ENCODE data around the gene IQGAP2.

IQGAP2 gene

DNA sequence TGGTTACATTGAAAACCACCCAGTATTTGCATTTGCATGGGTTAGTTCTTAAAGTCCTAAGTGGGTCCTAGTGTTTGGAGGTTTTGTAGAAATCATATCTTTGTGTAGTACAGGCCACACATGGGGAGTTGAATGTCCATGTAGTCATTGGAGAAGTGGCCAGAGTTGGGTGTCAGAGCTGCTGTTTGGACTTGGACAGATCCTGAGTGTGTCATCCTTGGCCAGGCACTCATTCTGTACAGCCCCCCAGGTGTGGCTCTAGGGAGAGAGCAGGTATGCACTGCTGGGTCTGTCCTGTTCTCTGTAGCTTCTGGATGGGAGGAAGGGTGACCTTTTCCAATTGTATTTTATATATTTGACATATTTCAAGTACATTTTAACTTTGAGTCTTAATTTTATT lies 82.4 kb downstream of the IQGAP2 start:
- Histone ChIP-seq H3K9me3 (ENCODE audit: insufficient read depth, low read depth, low read length) (no peaks in the 10 kb centered on the region), H3K27me3 (ENCODE audit: insufficient read depth, low read length) (no peaks in the 10 kb centered on the region), H3K36me3 (ENCODE audit: insufficient read depth, low read depth, low read length) (no peaks in the 10 kb centered on the region), H3K4me3 (ENCODE audit: low read length) (no peak overlapping the region), H3K4me1 (ENCODE audit: insufficient read depth, low read length) (peaks cover 57% of the 10 kb centered on the region), H3K9ac (ENCODE audit: low read depth, low read length) (no peak overlapping the region), H3K27ac (ENCODE audit: low read length) (no peak overlapping the region)

GRCh38 chr5:76487386-76487785 lies 84.3 kb downstream of the IQGAP2 start:
- Histone ChIP-seq H3K27me3 (ENCODE audit: insufficient read depth, low read length) (no peaks in the 10 kb centered on the region), H3K9ac (ENCODE audit: low read depth, low read length) (no peak overlapping the region), H3K36me3 (ENCODE audit: insufficient read depth, low read depth, low read length) (no peaks in the 10 kb centered on the region), H3K9me3 (ENCODE audit: insufficient read depth, low read depth, low read length) (no peaks in the 10 kb centered on the region), H3K4me1 (ENCODE audit: insufficient read depth, low read length) (peaks cover 62% of the 10 kb centered on the region), H3K27ac (ENCODE audit: low read length) (no peak overlapping the region), H3K4me3 (ENCODE audit: low read length) (no peak overlapping the region)

- H3K27me3 ChIP-seq (ENCODE audit: insufficient read depth, low read length): no peaks in the 10 kb centered on the region
- no peaks in the 10 kb centered on the region for H3K9me3 ChIP-seq (ENCODE audit: insufficient read depth, low read depth, low read length)
- H3K27ac ChIP-seq (ENCODE audit: low read length): no peak overlapping the region
- H3K4me1 ChIP-seq (ENCODE audit: insufficient read depth, low read length): peaks cover 65% of the 10 kb centered on the region
- no peak overlapping the region for H3K9ac ChIP-seq (ENCODE audit: low read depth, low read length)
- H3K36me3 ChIP-seq (ENCODE audit: insufficient read depth, low read depth, low read length): no peaks in the 10 kb centered on the region
- H3K4me3 ChIP-seq (ENCODE audit: low read length): no peak overlapping the region
Measured at GRCh38 chr5:76487821-76488220, 84.7 kb downstream of the IQGAP2 start.

DNA sequence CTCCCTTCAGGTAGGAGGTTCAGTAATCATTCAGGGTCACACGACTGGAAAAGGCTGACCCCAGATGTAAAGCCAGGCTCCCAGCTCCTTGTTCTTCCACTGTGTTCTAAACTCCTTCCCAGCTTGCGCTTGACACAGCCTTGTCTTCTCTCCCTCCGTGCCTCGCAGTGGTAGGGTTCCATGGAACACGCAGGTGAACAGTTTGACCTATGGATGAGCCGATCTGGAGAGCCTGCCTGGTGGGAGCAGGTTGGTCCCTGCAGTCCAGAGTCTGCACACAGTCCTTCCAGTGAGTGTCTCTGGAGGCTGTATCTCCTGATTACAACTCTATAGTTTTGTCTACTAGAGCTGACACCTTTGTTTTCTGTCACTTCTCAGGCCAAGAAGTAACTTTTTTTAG lies 85.9 kb downstream of the IQGAP2 start:
- no peak overlapping the region for H3K4me3 ChIP-seq (ENCODE audit: low read length)
- H3K9ac ChIP-seq (ENCODE audit: low read depth, low read length): peak overlapping the region; percentile 10; the same call in 1 of the 2 replicates
- H3K9me3 ChIP-seq (ENCODE audit: insufficient read depth, low read depth, low read length): no peaks in the 10 kb centered on the region
- H3K36me3 ChIP-seq (ENCODE audit: insufficient read depth, low read depth, low read length): no peaks in the 10 kb centered on the region
- H3K4me1 ChIP-seq (ENCODE audit: insufficient read depth, low read length): peaks cover 58% of the 10 kb centered on the region
- peak overlapping the region; percentile 54 for H3K27ac ChIP-seq (ENCODE audit: low read length)
- no peaks in the 10 kb centered on the region for H3K27me3 ChIP-seq (ENCODE audit: insufficient read depth, low read length)

- Histone ChIP-seq H3K4me3 (ENCODE audit: low read length) (peak overlapping the region; percentile 53), H3K27ac (ENCODE audit: low read length) (peak overlapping the region; percentile 54), H3K4me1 (ENCODE audit: insufficient read depth, low read length) (peaks cover 59% of the 10 kb centered on the region), H3K9me3 (ENCODE audit: insufficient read depth, low read depth, low read length) (no peaks in the 10 kb centered on the region), H3K27me3 (ENCODE audit: insufficient read depth, low read length) (no peaks in the 10 kb centered on the region), H3K36me3 (ENCODE audit: insufficient read depth, low read depth, low read length) (no peaks in the 10 kb centered on the region), H3K9ac (ENCODE audit: low read depth, low read length) (peak overlapping the region; percentile 29; the same call in 1 of the 2 replicates)
Measured at GRCh38 chr5:76489877-76490688, 87.0 kb downstream of the IQGAP2 start.

DNA sequence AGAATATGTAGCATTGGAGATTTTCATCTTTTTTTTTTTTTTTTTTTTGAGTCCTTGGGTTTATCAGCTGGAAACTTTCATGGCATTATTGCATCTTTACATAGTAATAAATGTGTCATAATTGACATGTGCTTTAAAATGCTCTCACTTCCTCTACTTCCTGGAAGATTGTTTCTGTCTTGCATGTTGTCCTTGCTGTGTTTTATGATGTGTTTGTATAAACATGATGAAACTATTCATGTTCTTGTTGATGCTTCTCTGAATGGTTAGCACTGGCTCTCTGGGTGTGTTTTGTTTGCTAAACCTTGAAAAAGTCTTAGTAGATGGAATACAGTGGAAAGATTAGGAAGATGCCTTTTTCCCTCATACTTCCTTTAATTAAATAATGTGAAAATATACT lies 87.9 kb downstream of the IQGAP2 start:
- Histone ChIP-seq H3K9me3 (ENCODE audit: insufficient read depth, low read depth, low read length) (no peaks in the 10 kb centered on the region), H3K27ac (ENCODE audit: low read length) (peak overlapping the region; percentile 63), H3K4me1 (ENCODE audit: insufficient read depth, low read length) (peaks cover 50% of the 10 kb centered on the region), H3K4me3 (ENCODE audit: low read length) (no peak overlapping the region), H3K27me3 (ENCODE audit: insufficient read depth, low read length) (no peaks in the 10 kb centered on the region), H3K36me3 (ENCODE audit: insufficient read depth, low read depth, low read length) (no peaks in the 10 kb centered on the region), H3K9ac (ENCODE audit: low read depth, low read length) (no peak overlapping the region)

GRCh38 chr5:76492819-76493189 lies 89.7 kb downstream of the IQGAP2 start:
- Histone ChIP-seq H3K27me3 (ENCODE audit: insufficient read depth, low read length) (no peaks in the 10 kb centered on the region), H3K4me1 (ENCODE audit: insufficient read depth, low read length) (peaks cover 58% of the 10 kb centered on the region), H3K9ac (ENCODE audit: low read depth, low read length) (no peak overlapping the region), H3K9me3 (ENCODE audit: insufficient read depth, low read depth, low read length) (no peaks in the 10 kb centered on the region), H3K4me3 (ENCODE audit: low read length) (no peak overlapping the region), H3K27ac (ENCODE audit: low read length) (no peak overlapping the region), H3K36me3 (ENCODE audit: insufficient read depth, low read depth, low read length) (no peaks in the 10 kb centered on the region)

DNA sequence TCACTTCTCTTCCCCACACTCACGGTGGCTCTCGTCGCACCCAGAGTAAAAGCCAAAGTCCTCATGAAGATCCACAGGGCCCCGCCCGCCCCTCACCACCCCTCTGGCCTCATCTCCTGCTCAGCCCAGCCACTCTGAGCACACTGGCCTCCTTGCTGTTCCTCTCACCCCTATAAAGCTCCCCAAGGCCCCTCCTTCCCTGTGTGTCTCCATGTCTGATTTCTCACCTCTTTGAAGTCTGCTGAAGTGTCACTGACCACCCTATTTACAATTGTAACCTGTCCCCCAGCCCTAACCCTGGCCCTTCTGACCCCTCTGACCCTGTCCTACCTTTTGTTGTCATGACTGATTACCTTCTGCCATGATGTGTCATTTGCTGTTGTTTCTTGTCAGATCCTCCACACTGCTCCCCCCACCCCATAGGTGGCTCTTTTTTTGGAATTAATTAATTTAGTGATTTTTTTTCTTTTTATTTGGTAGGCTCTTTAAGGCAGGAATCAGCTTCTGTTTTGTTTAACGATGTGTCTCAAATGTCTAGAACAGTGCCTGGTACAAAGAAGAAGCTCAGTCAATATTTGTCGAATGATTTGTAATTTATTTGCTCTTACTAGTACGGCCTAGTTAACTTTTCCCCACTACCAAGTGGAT lies 90.2 kb downstream of the IQGAP2 start:
- H3K27ac ChIP-seq (ENCODE audit: low read length): no peak overlapping the region
- H3K4me1 ChIP-seq (ENCODE audit: insufficient read depth, low read length): peaks cover 62% of the 10 kb centered on the region
- no peak overlapping the region for H3K4me3 ChIP-seq (ENCODE audit: low read length)
- no peaks in the 10 kb centered on the region for H3K9me3 ChIP-seq (ENCODE audit: insufficient read depth, low read depth, low read length)
- H3K9ac ChIP-seq (ENCODE audit: low read depth, low read length): no peak overlapping the region
- no peaks in the 10 kb centered on the region for H3K36me3 ChIP-seq (ENCODE audit: insufficient read depth, low read depth, low read length)
- H3K27me3 ChIP-seq (ENCODE audit: insufficient read depth, low read length): no peaks in the 10 kb centered on the region

GRCh38 chr5:76494201-76494600 lies 91.1 kb downstream of the IQGAP2 start:
- Histone ChIP-seq H3K4me1 (ENCODE audit: insufficient read depth, low read length) (peaks cover 62% of the 10 kb centered on the region), H3K27me3 (ENCODE audit: insufficient read depth, low read length) (no peaks in the 10 kb centered on the region), H3K27ac (ENCODE audit: low read length) (no peak overlapping the region)

GRCh38 chr5:76495870-76496269 lies 92.8 kb downstream of the IQGAP2 start:
- no peaks in the 10 kb centered on the region for H3K27me3 ChIP-seq (ENCODE audit: insufficient read depth, low read length)
- H3K4me3 ChIP-seq (ENCODE audit: low read length): no peak overlapping the region
- no peaks in the 10 kb centered on the region for H3K9me3 ChIP-seq (ENCODE audit: insufficient read depth, low read depth, low read length)
- H3K4me1 ChIP-seq (ENCODE audit: insufficient read depth, low read length): peaks cover 60% of the 10 kb centered on the region
- no peak overlapping the region for H3K9ac ChIP-seq (ENCODE audit: low read depth, low read length)
- no peak overlapping the region for H3K27ac ChIP-seq (ENCODE audit: low read length)
- H3K36me3 ChIP-seq (ENCODE audit: insufficient read depth, low read depth, low read length): no peaks in the 10 kb centered on the region

More at GRCh38 chr5:76494201-76494600, 91.1 kb downstream of the IQGAP2 start:
- H3K36me3 ChIP-seq (ENCODE audit: insufficient read depth, low read depth, low read length): no peaks in the 10 kb centered on the region
- H3K9ac ChIP-seq (ENCODE audit: low read depth, low read length): no peak overlapping the region
- H3K4me3 ChIP-seq (ENCODE audit: low read length): no peak overlapping the region
- H3K9me3 ChIP-seq (ENCODE audit: insufficient read depth, low read depth, low read length): no peaks in the 10 kb centered on the region

- no peak overlapping the region for H3K27ac ChIP-seq (ENCODE audit: low read length)
- no peaks in the 10 kb centered on the region for H3K27me3 ChIP-seq (ENCODE audit: insufficient read depth, low read length)
- no peak overlapping the region for H3K4me3 ChIP-seq (ENCODE audit: low read length)
- no peak overlapping the region for H3K9ac ChIP-seq (ENCODE audit: low read depth, low read length)
- no peaks in the 10 kb centered on the region for H3K36me3 ChIP-seq (ENCODE audit: insufficient read depth, low read depth, low read length)
- H3K4me1 ChIP-seq (ENCODE audit: insufficient read depth, low read length): peaks cover 58% of the 10 kb centered on the region
- H3K9me3 ChIP-seq (ENCODE audit: insufficient read depth, low read depth, low read length): no peaks in the 10 kb centered on the region
Measured at GRCh38 chr5:76497065-76497460, 94.0 kb downstream of the IQGAP2 start.

All from iPS-20b (cell line).